HCT116 (cell line): Measurements from ENCODE around the gene DDX60.
"Not testable (repeated sequence)": the region's sequence is repeated elsewhere in the genome, so short reads cannot be mapped to it uniquely, and the experiment has no call there.

ENCODE experiments used
- EGR1 ChIP-seq: IDR thresholded peaks from 2 replicates; pipeline ENCODE4 v1.6.1; 2012; ENCODE audit warnings: low read depth
- ELF1 ChIP-seq: IDR thresholded peaks from 2 replicates; pipeline ENCODE4 v1.6.1; 2012; ENCODE audit warnings: low read depth, borderline replicate concordance
- EZH2 ChIP-seq: fragments of 200-600 bp; sonication (generic); IDR thresholded peaks from 2 replicates; pipeline ENCODE4 v1.6.1; 2017; ENCODE audit warnings: antibody characterized with exemption, mixed run types
- EZH2phosphoT487 ChIP-seq: fragments of 200-600 bp; IDR thresholded peaks from 2 replicates; pipeline ENCODE4 v1.6.1; 2018; ENCODE audit warnings: antibody characterized with exemption, borderline replicate concordance
- JUND ChIP-seq: IDR thresholded peaks from 2 replicates; pipeline ENCODE4 v1.6.1; 2012
- POLR2A ChIP-seq: IDR thresholded peaks from 2 replicates; pipeline ENCODE4 v1.7.0; 2011; ENCODE audit warnings: borderline replicate concordance; ENCODE audit not compliant: insufficient read depth, insufficient read length; ENCODE audit errors: extremely low read depth
- POLR2AphosphoS5 ChIP-seq: IDR thresholded peaks from 2 replicates; pipeline ENCODE4 v1.6.1; 2011; ENCODE audit warnings: mild to moderate bottlenecking, low read depth, low read length, moderate library complexity
- REST ChIP-seq: IDR thresholded peaks from 2 replicates; pipeline ENCODE4 v1.6.1; 2012; ENCODE audit warnings: low read depth
- TF ChIP-seq, protein P1 (sequence below), 3 experiments: fragments of 200-600 bp in 1 of 3; sonication (generic) in 1 of 3; IDR thresholded peaks in 2 of 3; conservative IDR thresholded peaks in 1 of 3; 2 replicates each; pipeline ENCODE4 v1.5.1; 2012 to 2017; ENCODE audit warnings: low read depth in 2 of 3, low read length in 2 of 3, antibody characterized with exemption in 1 of 3, borderline replicate concordance in 1 of 3, control low read depth in 1 of 3, mild to moderate bottlenecking in 1 of 3, mixed read lengths in 1 of 3, mixed run types in 1 of 3, moderate library complexity in 1 of 3; ENCODE audit not compliant: insufficient read depth in 1 of 3

DNA sequence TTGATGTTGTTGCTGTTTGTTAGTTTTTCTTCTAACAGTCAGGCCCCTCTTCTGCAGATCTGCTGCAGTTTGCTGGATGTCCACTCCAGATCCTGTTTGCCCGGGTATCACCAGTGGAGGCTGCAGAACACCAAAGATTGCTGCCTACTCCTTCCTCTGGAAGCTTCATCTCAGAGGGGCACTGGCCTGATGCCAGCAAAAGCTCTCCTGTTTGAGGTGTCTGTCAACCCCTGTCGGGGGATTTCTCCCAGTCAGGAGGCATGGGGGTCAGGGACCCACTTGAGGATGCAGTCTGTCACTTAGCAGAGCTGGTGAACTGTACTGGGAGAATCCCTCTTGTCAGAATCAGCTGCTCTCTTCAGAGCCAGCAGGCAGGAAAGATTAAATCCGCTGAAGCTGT lies 12.0 kb upstream of the DDX60 start:
- TF ChIP-seq EZH2, ELF1, POLR2AphosphoS5, EZH2phosphoT487, POLR2A, JUND, REST, EGR1: not testable (repeated sequence)
- TF ChIP-seq, protein P1, sequence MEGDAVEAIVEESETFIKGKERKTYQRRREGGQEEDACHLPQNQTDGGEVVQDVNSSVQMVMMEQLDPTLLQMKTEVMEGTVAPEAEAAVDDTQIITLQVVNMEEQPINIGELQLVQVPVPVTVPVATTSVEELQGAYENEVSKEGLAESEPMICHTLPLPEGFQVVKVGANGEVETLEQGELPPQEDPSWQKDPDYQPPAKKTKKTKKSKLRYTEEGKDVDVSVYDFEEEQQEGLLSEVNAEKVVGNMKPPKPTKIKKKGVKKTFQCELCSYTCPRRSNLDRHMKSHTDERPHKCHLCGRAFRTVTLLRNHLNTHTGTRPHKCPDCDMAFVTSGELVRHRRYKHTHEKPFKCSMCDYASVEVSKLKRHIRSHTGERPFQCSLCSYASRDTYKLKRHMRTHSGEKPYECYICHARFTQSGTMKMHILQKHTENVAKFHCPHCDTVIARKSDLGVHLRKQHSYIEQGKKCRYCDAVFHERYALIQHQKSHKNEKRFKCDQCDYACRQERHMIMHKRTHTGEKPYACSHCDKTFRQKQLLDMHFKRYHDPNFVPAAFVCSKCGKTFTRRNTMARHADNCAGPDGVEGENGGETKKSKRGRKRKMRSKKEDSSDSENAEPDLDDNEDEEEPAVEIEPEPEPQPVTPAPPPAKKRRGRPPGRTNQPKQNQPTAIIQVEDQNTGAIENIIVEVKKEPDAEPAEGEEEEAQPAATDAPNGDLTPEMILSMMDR (IDR thresholded peaks at IDR 0.05 in 2 of 3, conservative IDR thresholded peaks at IDR 0.05 in 1 of 3; ENCODE audit: borderline replicate concordance in 1 of 3, insufficient read depth in 1 of 3, low read depth in 2 of 3, low read length in 2 of 3) = not testable (repeated sequence)
